HuH-7.5 (cell line): ENCODE measurements around the gene GALK1.

Source experiments
- DNase-seq: peaks from one replicate; pipeline ENCODE4 v3.0.0; 2011; ENCODE audit warnings: low spot score

GALK1 gene

DNA sequence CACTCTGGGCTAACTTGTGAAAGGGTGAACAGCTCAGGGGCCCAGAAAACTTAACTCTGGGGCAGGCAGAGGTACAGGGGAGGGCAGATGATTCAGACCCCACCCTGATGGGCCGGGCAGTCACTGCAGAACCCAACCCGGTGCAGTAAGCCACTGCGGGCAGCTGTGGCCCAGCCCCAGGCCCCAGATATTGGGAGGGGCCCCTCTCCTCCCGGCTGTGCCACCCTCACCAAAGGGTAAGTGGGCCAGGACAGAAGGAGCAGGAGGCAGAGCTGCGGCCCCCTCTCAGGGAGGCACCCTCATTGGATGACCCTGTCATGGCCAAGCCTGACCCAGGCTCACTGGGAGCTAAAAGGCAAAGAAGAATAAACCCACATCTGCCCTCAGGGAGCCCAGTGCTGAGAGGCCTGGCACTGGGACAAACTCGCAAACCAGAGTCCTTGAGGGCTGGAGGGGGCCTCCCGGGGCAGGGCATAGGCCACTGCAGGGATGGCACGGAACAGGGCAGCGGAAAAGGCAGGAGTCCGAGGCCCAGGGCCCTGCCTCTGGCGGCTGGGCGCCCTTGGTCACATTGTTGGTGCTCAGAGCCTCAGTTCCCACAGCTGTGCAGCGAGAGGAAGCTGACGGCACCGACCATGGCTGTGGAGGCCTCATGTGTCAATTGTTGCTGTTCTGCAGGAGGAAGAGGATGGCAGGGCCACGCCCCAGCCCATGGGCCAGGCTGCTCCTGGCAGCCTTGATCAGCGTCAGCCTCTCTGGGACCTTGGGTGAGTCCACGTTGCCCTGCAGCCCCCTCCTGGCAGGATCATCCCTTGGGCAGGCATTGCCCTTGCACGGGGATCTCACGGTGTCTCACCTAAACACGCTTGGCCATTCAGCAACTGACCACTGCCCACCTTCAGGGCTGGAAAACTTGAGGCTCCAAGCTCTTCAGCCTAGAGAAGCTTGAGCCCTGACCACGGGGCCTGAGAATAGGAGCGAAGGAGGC lies 40.7 kb downstream of the GALK1 start:
- DNase-seq: no peak

DNA sequence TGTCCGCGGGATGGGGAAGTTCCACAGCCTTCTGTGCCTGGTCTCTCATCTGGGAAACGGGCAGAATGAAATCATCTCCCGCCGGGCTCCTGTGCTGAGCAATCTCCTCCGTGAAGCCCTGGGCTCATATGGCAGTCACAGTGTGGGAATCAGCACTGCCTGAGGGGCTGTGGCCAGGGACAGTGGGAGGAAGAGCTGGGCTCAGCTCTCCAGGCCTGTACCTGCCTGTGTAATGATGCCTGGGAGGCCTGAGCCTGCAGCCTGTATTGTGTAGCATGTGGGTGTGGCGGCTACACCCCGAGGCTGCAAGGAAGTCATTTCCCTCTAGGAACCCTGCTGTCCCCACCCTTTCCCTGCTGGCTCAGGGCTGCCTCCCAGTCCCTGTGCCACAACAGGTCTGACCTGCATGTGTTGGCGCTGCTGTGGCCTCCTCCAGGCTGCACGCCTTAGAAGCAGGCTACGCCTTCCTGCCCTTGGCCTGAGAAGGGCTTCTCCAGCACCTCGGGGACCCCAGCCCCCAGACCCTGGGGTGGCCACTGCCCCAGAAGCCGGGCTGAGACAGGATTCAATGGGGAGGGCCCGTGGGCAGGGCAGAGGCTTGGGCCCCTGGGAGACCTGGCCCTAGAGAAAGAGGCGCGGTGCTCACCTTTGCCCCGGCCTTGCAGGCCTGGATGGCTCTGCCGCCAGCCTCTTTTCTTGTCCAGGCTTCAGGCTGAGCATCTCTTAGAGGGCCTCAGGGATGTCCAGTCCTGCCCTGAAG lies 41.6 kb downstream of the GALK1 start:
- peak; percentile 73 for DNase-seq

DNA sequence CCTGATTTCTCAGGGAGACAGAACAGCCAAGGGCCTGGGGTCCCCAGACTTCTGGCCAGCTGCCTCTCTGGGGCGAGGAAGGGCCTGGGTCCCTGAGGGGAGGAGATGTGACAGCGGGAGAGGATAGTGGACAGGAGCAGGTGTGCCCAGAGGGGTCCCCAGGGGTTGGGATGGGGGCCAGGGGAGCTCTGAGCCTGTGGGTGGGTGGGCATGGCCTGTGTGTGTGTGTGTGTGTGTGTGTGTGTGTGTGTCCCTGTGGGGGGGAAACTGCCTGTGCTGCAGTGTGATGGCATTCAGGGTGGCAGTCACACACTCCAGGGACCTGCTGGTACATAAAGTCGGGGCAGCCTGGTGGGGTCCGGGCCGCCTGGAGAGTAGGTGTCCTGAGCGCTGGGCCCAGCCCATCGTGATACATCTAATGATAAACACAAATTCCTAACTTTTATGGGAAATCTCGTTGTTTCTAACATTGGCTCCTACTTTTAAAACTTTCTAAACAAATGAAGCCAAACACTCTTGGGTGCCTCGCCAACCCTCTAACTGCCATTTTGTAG lies 42.4 kb downstream of the GALK1 start:
- DNase-seq: no peak

DNA sequence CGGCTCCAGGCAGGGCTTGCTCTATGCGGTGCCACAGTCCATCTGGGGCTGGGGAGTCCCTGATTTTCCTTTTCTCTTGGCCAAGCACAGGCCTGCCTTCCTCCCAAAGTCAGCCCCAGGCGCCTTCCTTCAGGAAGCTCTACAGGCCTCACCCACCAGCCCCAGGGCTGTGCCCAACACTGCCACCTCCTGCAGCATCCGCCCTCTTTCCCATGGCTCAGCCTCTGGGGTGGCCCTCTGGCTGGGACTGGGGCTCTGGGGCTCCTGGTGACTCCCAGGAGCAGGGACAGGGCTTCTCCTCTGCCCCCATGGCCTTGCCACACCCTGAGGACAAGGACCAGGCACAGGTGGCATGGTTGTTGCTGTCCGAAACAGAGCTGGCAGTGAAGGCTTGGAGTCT lies 42.9 kb downstream of the GALK1 start:
- DNase-seq: no peak

DNA sequence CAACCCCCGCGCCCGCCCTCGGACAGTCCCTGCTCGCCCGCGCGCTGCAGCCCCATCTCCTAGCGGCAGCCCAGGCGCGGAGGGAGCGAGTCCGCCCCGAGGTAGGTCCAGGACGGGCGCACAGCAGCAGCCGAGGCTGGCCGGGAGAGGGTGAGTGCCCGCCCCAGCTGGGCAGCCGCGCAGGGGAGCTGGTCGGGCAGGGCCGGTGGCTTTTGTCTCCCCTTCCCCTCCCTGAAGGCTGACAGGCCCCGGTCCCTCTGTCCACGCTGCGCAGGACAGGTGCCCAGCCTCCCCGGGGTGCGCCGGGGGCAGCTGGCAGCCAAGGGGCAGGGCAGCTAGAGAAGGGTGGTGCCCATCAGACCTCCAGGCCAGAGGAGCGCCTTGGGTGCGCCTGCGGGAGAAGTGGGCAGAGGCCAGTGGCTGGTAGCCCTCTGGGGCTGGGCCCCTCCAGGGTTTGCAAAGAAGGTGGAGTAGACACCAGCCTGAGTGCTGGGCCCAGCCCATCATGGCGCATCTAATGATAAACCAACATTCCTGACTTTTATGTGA lies 43.5 kb downstream of the GALK1 start:
- no peak for DNase-seq

DNA sequence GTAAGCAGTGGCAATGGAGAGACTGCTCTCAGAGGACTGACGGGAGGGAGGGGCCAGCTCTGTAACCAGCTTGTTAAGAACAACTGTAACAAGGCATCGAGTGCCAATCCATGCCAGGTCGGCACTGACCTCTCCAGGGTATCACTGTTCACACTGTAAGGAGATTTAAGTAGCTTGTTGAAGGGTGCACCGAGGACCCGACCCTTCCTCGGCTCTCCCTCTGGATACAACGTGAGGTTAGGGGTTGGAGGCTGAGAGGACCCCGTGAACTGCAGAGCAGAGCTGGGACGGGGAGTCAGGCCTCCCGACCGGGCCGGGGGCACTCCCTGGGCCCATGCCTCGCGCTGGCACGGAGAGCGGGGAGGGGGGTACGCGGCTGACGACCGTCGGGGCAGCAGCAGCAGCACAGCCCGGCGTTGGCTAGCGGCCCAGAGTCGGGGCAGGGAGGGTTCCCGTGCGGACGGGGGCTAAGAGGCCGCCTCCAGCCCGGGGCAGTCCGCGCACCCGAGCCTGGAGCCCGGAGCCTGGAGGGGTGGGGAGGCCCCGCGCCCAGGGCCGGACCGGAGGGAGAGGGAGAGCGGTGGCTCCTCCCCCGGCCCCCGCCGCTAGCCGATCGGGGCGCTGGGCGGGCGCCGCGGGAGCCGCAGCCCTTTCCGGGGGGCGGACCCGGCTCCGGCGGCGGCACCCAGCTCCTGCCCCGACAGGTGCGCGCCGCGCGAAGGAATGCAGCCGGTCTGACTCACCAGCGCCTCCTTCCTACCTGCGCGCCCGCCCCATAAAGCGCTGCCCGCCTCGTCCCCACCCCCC lies 44.1 kb downstream of the GALK1 start, which contains the start of gene ITGB4:
Gene ITGB4 (plus strand): TSS at position 804 of the 807 bp plus-strand sequence. CDS start 3,245 bp downstream, outside the sequence.
- peak; percentile 72 for DNase-seq

DNA sequence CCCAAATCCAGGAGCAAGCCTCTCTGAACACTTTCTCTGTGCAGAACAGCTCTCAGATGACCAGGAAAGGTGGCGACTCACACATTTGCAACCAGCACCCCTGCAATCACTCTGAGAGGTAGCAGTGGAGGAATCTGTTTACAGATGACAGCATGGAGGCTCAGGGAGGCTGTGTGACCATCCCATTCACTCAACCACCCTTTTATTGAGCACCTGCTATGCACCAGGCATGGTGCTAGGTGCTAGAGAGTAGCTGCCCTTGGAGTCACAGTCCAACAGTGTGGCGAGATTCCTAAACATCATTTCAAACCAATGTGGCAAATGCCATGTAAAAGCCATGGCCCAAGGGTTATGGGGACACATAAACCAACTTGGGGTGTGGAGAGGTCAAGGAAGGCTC lies 45.3 kb downstream of the GALK1 start:
- DNase-seq: no peak

DNA sequence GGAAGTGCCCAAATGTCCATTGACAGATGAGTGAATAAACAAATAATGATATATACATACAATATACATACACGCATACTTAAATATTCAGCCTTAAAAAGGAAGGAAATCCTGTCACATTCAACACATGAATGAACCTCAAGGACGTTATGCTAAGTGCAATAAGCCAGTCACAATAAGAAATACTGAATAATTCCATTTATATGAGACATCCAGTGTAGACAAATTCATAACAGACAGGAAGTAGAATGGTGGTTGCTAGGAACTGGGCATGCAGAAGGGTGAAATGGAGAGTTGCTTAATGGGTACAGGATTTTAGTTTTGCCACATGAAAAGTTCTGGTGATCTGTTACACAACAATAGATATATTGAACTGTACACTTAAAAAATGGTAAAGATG lies 52.5 kb downstream of the GALK1 start:
- DNase-seq: no peak
